Keratinocyte (primary cell): Measurements from ENCODE around the gene TP53RK. TPM values are rescaled to one million over a fixed set of nuclear protein-coding genes. Genes with fewer than 3 reads are reported as not detected.

Experiments used
- DNase-seq: peaks from one replicate; pipeline ENCODE4 v3.0.0-alpha.2; 2011; ENCODE audit warnings: low read depth, missing footprints, low spot score
- FAIRE-seq: peaks from 2 replicates; lab custom pipeline; 2011; peaks lifted over from hg19 to GRCh38; lab: Jason Lieb, UNC
- H2AFZ ChIP-seq: 2 replicates; pipeline ENCODE4 v1.6.0; 2012; ENCODE audit warnings: low read length, control low read depth, inconsistent platforms; ENCODE audit not compliant: control insufficient read depth
- H3K27ac ChIP-seq: 2 replicates; pipeline ENCODE4 v1.5.1; 2011; ENCODE audit warnings: low read length; ENCODE audit not compliant: control insufficient read depth, insufficient read depth
- H3K27me3 ChIP-seq: 3 replicates; pipeline ENCODE4 v1.6.0; 2011; ENCODE audit warnings: low read length; ENCODE audit not compliant: control insufficient read depth, insufficient read depth; ENCODE audit errors: extremely low read depth
- H3K36me3 ChIP-seq, 2 experiments: 2 replicates in 1 of 2; 3 replicates in 1 of 2; pipeline ENCODE4 v1.5.1; 2011; ENCODE audit warnings: low read length in 2 of 2, mild to moderate bottlenecking in 1 of 2; ENCODE audit not compliant: control insufficient read depth in 2 of 2, insufficient read depth in 2 of 2; ENCODE audit errors: extremely low read depth in 1 of 2
- H3K4me1 ChIP-seq: 3 replicates; pipeline ENCODE4 v1.5.1; 2011; ENCODE audit warnings: low read length; ENCODE audit not compliant: control insufficient read depth, insufficient read depth; ENCODE audit errors: extremely low read depth
- H3K4me2 ChIP-seq: 3 replicates; pipeline ENCODE4 v1.6.0; 2011; ENCODE audit warnings: low read depth, low read length; ENCODE audit not compliant: control insufficient read depth, insufficient read depth; ENCODE audit errors: extremely low read depth
- H3K4me3 ChIP-seq, 3 experiments: fragments of 200-600 bp in 1 of 3; sonication (generic) in 1 of 3; 2 replicates in 2 of 3; 3 replicates in 1 of 3; pipeline ENCODE4 v1.5.1; 2011 to 2016; ENCODE audit warnings: low read length in 3 of 3, mild to moderate bottlenecking in 3 of 3, control low read depth in 2 of 3, inconsistent platforms in 1 of 3, low read depth in 1 of 3, mixed read lengths in 1 of 3, mixed run types in 1 of 3, moderate library complexity in 1 of 3; ENCODE audit not compliant: control insufficient read depth in 2 of 3, insufficient read depth in 2 of 3; ENCODE audit errors: extremely low read depth in 1 of 3
- H3K79me2 ChIP-seq: 2 replicates; pipeline ENCODE4 v1.6.0; 2012; ENCODE audit warnings: low read length; ENCODE audit not compliant: control insufficient read depth, insufficient read depth
- H3K9ac ChIP-seq: 3 replicates; pipeline ENCODE4 v1.6.0; 2011; ENCODE audit warnings: low read length; ENCODE audit not compliant: control insufficient read depth, insufficient read depth; ENCODE audit errors: extremely low read depth
- H3K9me1 ChIP-seq: 3 replicates; pipeline ENCODE4 v1.6.0; 2011; ENCODE audit warnings: low read length; ENCODE audit not compliant: control insufficient read depth, insufficient read depth; ENCODE audit errors: extremely low read depth
- H3K9me3 ChIP-seq: 2 replicates; pipeline ENCODE4 v1.5.1; 2012; ENCODE audit warnings: low read depth, low read length; ENCODE audit not compliant: control insufficient read depth
- H4K20me1 ChIP-seq: 3 replicates; pipeline ENCODE4 v1.6.0; 2011; ENCODE audit warnings: low read length; ENCODE audit not compliant: control insufficient read depth, insufficient read depth; ENCODE audit errors: extremely low read depth
- CTCF ChIP-seq, 3 experiments: IDR thresholded peaks in 1 of 3; conservative IDR thresholded peaks in 1 of 3; optimal IDR thresholded peaks in 1 of 3; 2 replicates in 2 of 3; 3 replicates in 1 of 3; pipeline versions ENCODE3 to v1.5.1; 2011; ENCODE audit warnings: low read length in 3 of 3, mild to moderate bottlenecking in 3 of 3, moderate library complexity in 2 of 3, control low read depth in 1 of 3, inconsistent platforms in 1 of 3; ENCODE audit not compliant: insufficient read depth in 2 of 3; ENCODE audit errors: extremely low read depth in 1 of 3
- EZH2 ChIP-seq: IDR thresholded peaks from one replicate; pipeline ENCODE4 v1.6.1; 2012; ENCODE audit warnings: inconsistent platforms, mild to moderate bottlenecking, low read length, moderate library complexity
- dilution Hi-C: fragments of 300-500 bp; cut with MboI; formaldehyde crosslinking; loops from one replicate; pipeline ENCODE4 v1.7.0; 2020; ENCODE audit warnings: low sequenced_read_pairs; ENCODE audit not compliant: extremely low pct_ligation_motif_present
- polyA plus RNA-seq, 5 experiments: library from polyadenylated mRNA; depleted of rRNA in 3 of 5; stranded (reverse) in 3 of 5; stranded (forward) in 1 of 5; unstranded in 1 of 5; fragments of >200 nt; gene quantifications; 1 replicate in 1 of 5; 2 replicates in 3 of 5; 3 replicates in 1 of 5; pipeline versions ENCODE4 v1.2.1 to v1.2.3, GENCODE V29; 2011 to 2012; ENCODE audit warnings: missing spikeins in 2 of 5, low read depth in 1 of 5, low replicate concordance in 1 of 5

TP53RK gene
- polyA plus RNA-seq, 1 donor (not counting 4 experiments of a cell fraction or from before 2014, with no cell fraction given), result 15.9 TPM

- Histone ChIP-seq H3K4me1 (no peaks in the 10 kb centered on the region), H3K27me3 (no peaks in the 10 kb centered on the region), H3K4me2 (no peak overlapping the region), H3K9me3 (peaks cover 2% of the 10 kb centered on the region), H2AFZ (no peak overlapping the region), H3K9ac (no peak overlapping the region), H3K27ac (no peak overlapping the region), H3K36me3 (no peaks in the 10 kb centered on the region), H4K20me1 (no peaks in the 10 kb centered on the region), H3K4me3 (no peak overlapping the region), H3K79me2 (no peaks in the 10 kb centered on the region), H3K9me1 (no peaks in the 10 kb centered on the region)
- FAIRE-seq (no peak), DNase-seq (no peak)
- TF ChIP-seq EZH2, result no peak
- TF ChIP-seq CTCF (optimal IDR thresholded peaks at IDR 0.05 in 1 of 3, IDR thresholded peaks at IDR 0.05 in 1 of 3, conservative IDR thresholded peaks at IDR 0.05 in 1 of 3; ENCODE audit: extremely low read depth in 1 of 3, insufficient read depth in 2 of 3, low read length in 3 of 3), result no peak
- dilution Hi-C loops, result no loop called here
These were observed 12.3 kb upstream of the TP53RK start for GRCh38 chr20:46701556-46701955.

- TF ChIP-seq CTCF (optimal IDR thresholded peaks at IDR 0.05 in 1 of 3, IDR thresholded peaks at IDR 0.05 in 1 of 3, conservative IDR thresholded peaks at IDR 0.05 in 1 of 3; ENCODE audit: extremely low read depth in 1 of 3, insufficient read depth in 2 of 3, low read length in 3 of 3) (no peak), EZH2 (no peak)
- H2AFZ ChIP-seq, result no peak overlapping the region
- no peaks in the 10 kb centered on the region for H3K27me3 ChIP-seq
- no peaks in the 10 kb centered on the region for H3K79me2 ChIP-seq
- dilution Hi-C loops, result no loop called here
- H3K9ac ChIP-seq, result no peak overlapping the region
- H3K4me1 ChIP-seq, result no peaks in the 10 kb centered on the region
- no peaks in the 10 kb centered on the region for H4K20me1 ChIP-seq
- no peaks in the 10 kb centered on the region for H3K36me3 ChIP-seq
- no peak for FAIRE-seq
- H3K4me3 ChIP-seq, result no peak overlapping the region
- DNase-seq, result no peak
- no peaks in the 10 kb centered on the region for H3K9me3 ChIP-seq
- H3K4me2 ChIP-seq, result no peak overlapping the region
- H3K27ac ChIP-seq, result no peak overlapping the region
- H3K9me1 ChIP-seq, result no peaks in the 10 kb centered on the region
These were observed 11.8 kb upstream of the TP53RK start for GRCh38 chr20:46701057-46701456.
